HepG2 (cell line): ENCODE data around the gene CDC37L1. TPM values are rescaled to one million over a fixed set of nuclear protein-coding genes. Genes with fewer than 3 reads are reported as not detected.

Source experiments
- BATF2 ChIP-seq: sonication (generic); formaldehyde crosslinking; IDR thresholded peaks from 2 replicates; pipeline ENCODE4 v1.8.0; 2022; ENCODE audit warnings: mild to moderate bottlenecking, missing genetic modification reagents, moderate library complexity
- CCDC6 ChIP-seq: sonication (generic); formaldehyde crosslinking; IDR thresholded peaks from 2 replicates; pipeline ENCODE4 v1.8.1; 2022; ENCODE audit warnings: mild to moderate bottlenecking, missing genetic modification reagents, moderate library complexity
- E2F2 ChIP-seq: sonication (generic); formaldehyde crosslinking; IDR thresholded peaks from 2 replicates; pipeline ENCODE4 v1.4.0; 2020; ENCODE audit warnings: missing genetic modification reagents, borderline replicate concordance
- FOXM1 ChIP-seq: sonication (generic); formaldehyde crosslinking; IDR thresholded peaks from 2 replicates; pipeline ENCODE4 v1.5.0; 2020; ENCODE audit warnings: missing genetic modification reagents
- HNRNPUL1 ChIP-seq: fragments of 200-400 bp; formaldehyde crosslinking; IDR thresholded peaks from 2 replicates; pipeline ENCODE4 v1.6.1; 2017; ENCODE audit warnings: low read depth, mild to moderate bottlenecking, low read length, moderate library complexity
- KLF12 ChIP-seq: sonication (generic); formaldehyde crosslinking; IDR thresholded peaks from 2 replicates; pipeline ENCODE4 v1.4.0; 2020; ENCODE audit warnings: missing genetic modification reagents, borderline replicate concordance
- MAFF ChIP-seq: IDR thresholded peaks from 2 replicates; pipeline ENCODE4 v1.6.1; 2011; ENCODE audit warnings: low read depth, low read length, improper control_type of control experiment
- NRL ChIP-seq: sonication (generic); formaldehyde crosslinking; IDR thresholded peaks from 2 replicates; pipeline ENCODE4 v1.5.0; 2020; ENCODE audit warnings: missing genetic modification reagents, mild to moderate bottlenecking, moderate library complexity, borderline replicate concordance
- PLRG1 ChIP-seq: fragments of 450-650 bp; conservative IDR thresholded peaks from 2 replicates; pipeline ENCODE4 v1.6.1; 2016
- PRDM10 ChIP-seq: sonication (generic); formaldehyde crosslinking; IDR thresholded peaks from 2 replicates; pipeline ENCODE4 v1.4.0; 2020; ENCODE audit warnings: low read depth, missing genetic modification reagents
- RFX5 ChIP-seq: IDR thresholded peaks from 2 replicates; pipeline ENCODE4 v1.6.1; 2011; ENCODE audit warnings: low read depth, low read length, improper control_type of control experiment
- SAP130 ChIP-seq: IDR thresholded peaks from 2 replicates; pipeline ENCODE4 v1.6.1; 2016; ENCODE audit warnings: low read depth
- SIN3A ChIP-seq: IDR thresholded peaks from 2 replicates; pipeline ENCODE4 v1.6.1; 2011; ENCODE audit warnings: low read depth, mild to moderate bottlenecking, control low read depth, low read length, borderline replicate concordance
- SIX1 ChIP-seq: sonication (generic); formaldehyde crosslinking; IDR thresholded peaks from 2 replicates; pipeline ENCODE4 v1.4.0; 2020; ENCODE audit warnings: missing genetic modification reagents, borderline replicate concordance
- ZBTB25 ChIP-seq: IDR thresholded peaks from 2 replicates; pipeline ENCODE4 v1.6.1; 2018; ENCODE audit warnings: missing genetic modification reagents
- ZC3H13 ChIP-seq: sonication (generic); formaldehyde crosslinking; IDR thresholded peaks from 2 replicates; pipeline ENCODE4 v1.8.1; 2023; ENCODE audit warnings: mild to moderate bottlenecking, missing genetic modification reagents, moderate library complexity
- ZNF3 ChIP-seq: IDR thresholded peaks from 2 replicates; pipeline ENCODE4 v1.7.0; 2017; ENCODE audit warnings: inconsistent platforms
- ZNF547 ChIP-seq: sonication (generic); formaldehyde crosslinking; IDR thresholded peaks from 2 replicates; pipeline ENCODE4 v1.5.1; 2020; ENCODE audit warnings: mild to moderate bottlenecking, missing genetic modification reagents
- ZNF569 ChIP-seq: sonication (generic); formaldehyde crosslinking; IDR thresholded peaks from 2 replicates; pipeline ENCODE4 v1.5.0; 2020; ENCODE audit warnings: mild to moderate bottlenecking, missing genetic modification reagents, moderate library complexity, borderline replicate concordance
- ZNF576 ChIP-seq: sonication (generic); formaldehyde crosslinking; IDR thresholded peaks from 2 replicates; pipeline ENCODE4 v1.4.0; 2020; ENCODE audit warnings: mild to moderate bottlenecking, missing genetic modification reagents
- ZNF598 ChIP-seq: sonication (generic); formaldehyde crosslinking; IDR thresholded peaks from 2 replicates; pipeline ENCODE4 v1.5.1; 2020; ENCODE audit warnings: mild to moderate bottlenecking, missing genetic modification reagents, borderline replicate concordance
- ZNF619 ChIP-seq: sonication (generic); formaldehyde crosslinking; IDR thresholded peaks from 2 replicates; pipeline ENCODE4 v1.4.0; 2020; ENCODE audit warnings: mild to moderate bottlenecking, missing genetic modification reagents
- ZNF879 ChIP-seq: sonication (generic); formaldehyde crosslinking; IDR thresholded peaks from 2 replicates; pipeline ENCODE4 v1.8.1; 2023; ENCODE audit warnings: missing genetic modification reagents
- polyA plus RNA-seq, 8 experiments: library from polyadenylated mRNA; depleted of rRNA in 3 of 8; stranded (reverse) in 7 of 8; unstranded in 1 of 8; fragments of >200 nt; fragmentation: Illumina TruSeq in 4 of 8; extraction: Trizol in 4 of 8; gene quantifications; 2 replicates each; pipeline versions ENCODE4 v1.2.1 to v1.2.3, GENCODE V29; 2011 to 2016; ENCODE audit warnings: low read depth in 4 of 8, missing spikeins in 1 of 8, mixed read lengths in 1 of 8; ENCODE audit not compliant: insufficient read depth in 1 of 8
- total RNA-seq, 5 experiments: library from RNA; depleted of rRNA; stranded (reverse); fragments of >200 nt; fragmentation: Illumina TruSeq; extraction: Trizol; gene quantifications; 2 replicates each; pipeline ENCODE4 v1.2.3, GENCODE V29; 2016; ENCODE audit warnings: low read depth in 1 of 5

The CDC37L1 gene
- total and polyA plus RNA-seq, 2 of the 13 experiments (the other 11 are each of a cell fraction or from before 2014, with no cell fraction given) = 5.5 to 17.0 TPM

DNA sequence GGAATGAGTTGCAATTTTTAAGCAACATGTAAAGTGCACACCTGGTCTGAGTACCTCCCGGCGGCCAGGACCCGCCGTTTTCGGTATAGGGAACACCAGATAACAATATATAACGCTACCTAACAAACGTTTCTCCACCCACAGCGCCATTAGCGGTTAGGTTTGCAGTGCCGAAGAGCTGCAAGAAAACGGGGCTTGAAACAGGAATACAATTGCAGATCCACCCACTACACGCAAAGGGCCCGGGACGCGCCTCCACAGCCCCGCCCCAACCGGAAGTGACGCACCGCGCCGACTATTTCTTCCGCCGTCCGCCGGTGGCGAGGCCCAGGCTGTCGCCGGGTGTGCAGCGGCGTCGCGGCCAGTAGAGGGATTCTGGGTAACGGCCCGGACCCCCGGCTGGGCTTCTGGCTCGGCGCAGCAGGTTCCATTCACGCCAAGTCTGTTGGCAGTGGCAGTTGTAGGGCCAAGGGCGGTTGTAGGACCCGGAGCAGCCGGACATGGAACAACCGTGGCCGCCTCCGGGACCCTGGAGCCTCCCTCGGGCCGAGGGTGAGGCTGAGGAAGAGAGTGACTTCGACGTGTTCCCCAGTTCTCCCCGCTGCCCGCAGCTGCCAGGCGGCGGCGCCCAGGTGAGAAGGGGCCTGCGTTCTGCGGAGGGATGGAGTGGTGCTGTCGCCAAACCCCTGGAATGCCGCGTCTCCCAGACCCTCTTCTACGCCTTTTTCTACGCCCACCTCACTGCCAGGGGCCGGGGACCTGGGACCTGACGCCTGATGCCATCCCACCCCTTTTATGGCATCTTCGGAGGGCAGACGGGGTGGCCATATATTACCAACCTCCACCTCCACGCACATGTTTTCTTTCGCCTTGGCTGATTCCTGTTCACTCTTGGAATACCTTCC is at the start of gene CDC37L1 (continued):
- TF ChIP-seq E2F2 = 0 out of 2 replicates have a peak, but pooled peaks have one; percentile 19
- TF ChIP-seq ZNF879 = peak; percentile 83; the same call in 1 of the 2 replicates
- peak; percentile 79 for TF ChIP-seq PRDM10
- TF ChIP-seq BATF2 (CRISPR knock-in tag) = no peak; the same call in 1 of the 2 replicates
- no peak for TF ChIP-seq ZNF3
- TF ChIP-seq ZNF576 (CRISPR knock-in tag) = no peak
- peak; percentile 88 for TF ChIP-seq ZNF547
- no peak for TF ChIP-seq SIX1 (CRISPR knock-in tag)
- peak; percentile 97 for TF ChIP-seq ZBTB25 (CRISPR knock-in tag)
- peak; percentile 77 for TF ChIP-seq SIN3A
- peak; percentile 91 for TF ChIP-seq ZNF619
- TF ChIP-seq ZNF598 (CRISPR knock-in tag) = peak; percentile 89; the same call in 1 of the 2 replicates
- TF ChIP-seq FOXM1 (CRISPR knock-in tag) = no peak
- TF ChIP-seq KLF12 = peak; percentile 76
- TF ChIP-seq MAFF = no peak
- no peak; the same call in none of the 2 replicates for TF ChIP-seq CCDC6 (CRISPR knock-in tag)
- TF ChIP-seq RFX5 = 0 out of 2 replicates have a peak, but pooled peaks have one; percentile 11
- peak; percentile 75 for TF ChIP-seq NRL (CRISPR knock-in tag)
- TF ChIP-seq ZNF569 = peak; percentile 91; the same call in 1 of the 2 replicates
- no peak for TF ChIP-seq ZC3H13 (CRISPR knock-in tag)
- TF ChIP-seq SAP130 (CRISPR knock-in tag) = peak; percentile 91
- no peak for TF ChIP-seq PLRG1
- no peak for TF ChIP-seq HNRNPUL1
